K562 (cell line): Measurements from ENCODE around the gene NME7. TPM values are rescaled to one million over a fixed set of nuclear protein-coding genes. Genes with fewer than 3 reads are reported as not detected.

Experiments used
- CBFA2T3 ChIP-seq: fragments of 450-650 bp; IDR thresholded peaks from 2 replicates; pipeline ENCODE4 v1.6.1; 2017
- CHD7 ChIP-seq: fragments of 200-600 bp; sonication (generic); IDR thresholded peaks from one replicate; pipeline ENCODE4 v1.6.1; 2012; ENCODE audit warnings: mild to moderate bottlenecking, low read depth, low read length, inconsistent platforms
- FOXK2 ChIP-seq, 2 experiments: fragments of 450-650 bp; IDR thresholded peaks in 1 of 2; conservative IDR thresholded peaks in 1 of 2; 2 replicates each; pipeline ENCODE4 v1.6.1; 2016; ENCODE audit warnings: low read depth in 2 of 2, mild to moderate bottlenecking in 1 of 2
- GATAD2A ChIP-seq: fragments of 450-650 bp; IDR thresholded peaks from 2 replicates; pipeline ENCODE4 v1.6.1; 2017
- HMGN3 ChIP-seq: IDR thresholded peaks from 2 replicates; pipeline ENCODE4 v1.6.1; 2011; ENCODE audit warnings: borderline replicate concordance, low read depth, mild to moderate bottlenecking, mixed read lengths, low read length; ENCODE audit not compliant: insufficient read length; ENCODE audit errors: extremely low read depth
- MITF ChIP-seq: IDR thresholded peaks from 2 replicates; pipeline ENCODE4 v1.6.1; 2014; ENCODE audit warnings: antibody characterized with exemption
- MXI1 ChIP-seq: IDR thresholded peaks from 2 replicates; pipeline ENCODE4 v1.6.1; 2011; ENCODE audit warnings: low read depth, mild to moderate bottlenecking, improper control_type of control experiment, low read length
- PTTG1 ChIP-seq: fragments of 450-650 bp; IDR thresholded peaks from 2 replicates; pipeline ENCODE4 v1.6.1; 2016; ENCODE audit warnings: low read depth, mild to moderate bottlenecking, missing genetic modification characterization, missing compliant biosample characterization
- ZNF124 ChIP-seq: sonication (generic); formaldehyde crosslinking; IDR thresholded peaks from 2 replicates; pipeline ENCODE4 v1.8.1; 2022; ENCODE audit warnings: missing genetic modification reagents
- ZNF41 ChIP-seq: fragments of 250-450 bp; sonication (Bioruptor Pico); conservative IDR thresholded peaks from 2 replicates; pipeline ENCODE4 v1.4.0; 2020; ENCODE audit warnings: mild to moderate bottlenecking
- ZNF512 ChIP-seq: IDR thresholded peaks from 2 replicates; pipeline ENCODE4 v1.6.1; 2016; ENCODE audit warnings: missing genetic modification characterization, missing compliant biosample characterization
- ZNF584 ChIP-seq: fragments of 200-800 bp; sonication (Bioruptor generic); IDR thresholded peaks from 2 replicates; pipeline ENCODE4 v1.6.1; 2016; ENCODE audit warnings: low read depth, mild to moderate bottlenecking, missing genetic modification characterization, missing compliant biosample characterization
- polyA plus RNA-seq, 8 experiments: library from polyadenylated mRNA; depleted of rRNA in 4 of 8; stranded (reverse) in 5 of 8; unstranded in 3 of 8; fragments of >200 nt; fragmentation: Nextera tagmentation in 2 of 8; fragmentation: Illumina TruSeq in 1 of 8; extraction: Ambion mirVana in 2 of 8; extraction: Trizol in 1 of 8; gene quantifications; 2 replicates each; pipeline versions ENCODE4 v1.2.1 to v1.2.3, GENCODE V29; 2011 to 2014; ENCODE audit warnings: inconsistent platforms in 1 of 8, missing spikeins in 1 of 8
- total RNA-seq, 7 experiments: library from RNA; depleted of rRNA in 6 of 7; stranded (reverse); fragments of >200 nt in 6 of 7; fragmentation: Illumina TruSeq in 2 of 7; extraction: Trizol in 2 of 7; gene quantifications; 2 replicates each; pipeline versions ENCODE4 v1.2.1 to v1.2.3, GENCODE V29; 2011 to 2021; ENCODE audit warnings: low replicate concordance in 1 of 7

The NME7 gene
- total and polyA plus RNA-seq, 9 of the 15 experiments (the other 6 are each of a cell fraction or from before 2014, with no cell fraction given): 7.9 to 43.2 (median 23.9) TPM

- TF ChIP-seq HMGN3 (no peak), CBFA2T3 (peak; percentile 54; the same call in 1 of the 2 replicates), ZNF512 (tag) (no peak), MITF (no peak), MXI1 (no peak), ZNF41 (CRISPR knock-in tag) (no peak), PTTG1 (tag) (no peak), GATAD2A (no peak), CHD7 (no peak), ZNF124 (CRISPR knock-in tag) (no peak), FOXK2 (conservative IDR thresholded peaks at IDR 0.05 in 1 of 2, IDR thresholded peaks at IDR 0.05 in 1 of 2; ENCODE audit: low read depth in 2 of 2) (0 out of 4 replicates have a peak, but pooled peaks of 1 of the 2 experiments have one; percentile 31), ZNF584 (CRISPR knock-in tag) (no peak)
Measured at GRCh38 chr1:169338617-169339016, 29.0 kb downstream of the NME7 start (continued).
